HG02610 (cell line): Measurements from ENCODE around the gene ARFGEF3.
"Not testable (repeated sequence)": the region's sequence is repeated elsewhere in the genome, so short reads cannot be mapped to it uniquely, and the experiment has no call there.

ENCODE experiments used
- ATAC-seq: cut with Tn5 transposase; IDR thresholded peaks from one replicate; pipeline ENCODE4 v1.9.1; 2021; ENCODE audit warnings: mild to moderate bottlenecking, moderate library complexity; ENCODE audit not compliant: unreplicated experiment

ARFGEF3 gene

GRCh38 chr6:138339024-138339423, 177.3 kb downstream of the ARFGEF3 start:
- ATAC-seq = no peak

GRCh38 chr6:138341176-138341575, 179.4 kb downstream of the ARFGEF3 start:
- no peak for ATAC-seq

DNA sequence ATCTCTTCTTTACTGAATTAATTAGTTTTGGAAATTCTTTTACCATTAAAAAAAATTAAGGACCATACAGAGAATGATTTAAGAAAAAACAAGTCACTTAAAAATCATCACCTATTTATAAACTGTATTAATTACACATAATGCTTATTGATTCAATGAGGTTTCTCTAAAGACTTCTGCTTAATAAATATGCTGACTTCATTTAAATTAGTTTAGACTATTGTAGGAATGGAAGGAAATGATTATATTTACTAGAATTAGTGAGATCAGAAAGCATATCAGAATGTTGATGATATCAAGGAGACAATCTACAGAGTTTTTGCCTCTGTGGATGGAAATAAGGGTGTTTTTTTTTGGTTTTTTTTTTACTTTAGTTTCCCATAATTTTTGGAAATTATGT, 181.4 kb downstream of the ARFGEF3 start:
- no peak for ATAC-seq

DNA sequence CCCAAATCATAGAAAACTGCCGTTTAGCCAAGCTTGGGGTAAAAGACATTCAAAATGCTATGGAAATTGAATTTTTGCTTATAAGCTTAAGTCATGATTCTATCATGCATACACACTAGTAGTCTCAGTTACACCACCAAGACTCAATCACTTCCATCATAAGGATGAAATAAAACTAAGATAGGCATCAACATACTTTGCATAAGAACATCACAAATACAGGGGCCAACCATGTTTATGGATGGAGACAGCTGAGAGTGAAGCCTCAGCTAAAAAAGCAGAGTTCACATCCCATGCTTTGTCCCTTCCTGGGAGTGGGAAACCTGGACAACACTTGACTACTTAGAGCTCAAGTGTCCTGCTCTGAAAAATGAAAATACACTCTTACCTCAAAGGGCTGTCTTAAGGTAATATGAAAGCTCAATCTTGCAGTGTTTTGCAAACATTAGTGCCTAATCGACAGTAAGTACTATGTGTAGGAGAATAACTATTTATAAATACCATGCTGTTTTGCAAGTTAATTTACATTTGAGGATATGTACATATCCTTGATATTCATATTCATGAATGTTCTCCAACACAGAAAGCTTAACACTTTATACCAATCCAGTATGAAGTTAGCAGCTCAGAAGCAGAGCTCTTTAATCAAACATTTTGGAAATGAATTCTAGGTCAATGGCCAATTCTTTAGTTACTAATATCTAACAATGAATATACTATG, 184.0 kb downstream of the ARFGEF3 start:
- no peak for ATAC-seq

GRCh38 chr6:138346302-138347195, 184.8 kb downstream of the ARFGEF3 start:
- no peak for ATAC-seq

GRCh38 chr6:138347864-138348263, 186.1 kb downstream of the ARFGEF3 start:
- no peak for ATAC-seq

- no peak for ATAC-seq
These were observed 188.2 kb downstream of the ARFGEF3 start for GRCh38 chr6:138349891-138350290.

DNA sequence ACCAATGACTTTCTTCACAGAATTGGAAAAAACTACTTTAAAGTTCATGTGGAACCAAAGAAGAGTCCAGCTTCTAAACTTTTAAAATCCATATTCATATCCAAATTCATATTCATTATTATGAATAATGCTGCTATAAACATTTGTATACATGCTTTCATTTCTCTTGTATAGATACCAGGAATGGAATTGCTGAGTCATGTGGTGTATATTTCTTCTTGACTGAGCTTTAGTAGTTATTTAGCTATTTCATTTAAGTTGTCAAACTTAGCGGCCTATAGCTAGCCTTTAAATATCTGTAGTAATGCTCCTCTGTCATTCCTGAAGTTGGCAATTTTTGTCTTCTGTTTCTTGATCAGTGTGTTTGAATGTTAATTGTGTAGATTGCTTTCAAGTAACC, 196.2 kb downstream of the ARFGEF3 start:
- ATAC-seq = no peak

GRCh38 chr6:138368684-138369083, 206.9 kb downstream of the ARFGEF3 start:
- ATAC-seq = not testable (repeated sequence)

DNA sequence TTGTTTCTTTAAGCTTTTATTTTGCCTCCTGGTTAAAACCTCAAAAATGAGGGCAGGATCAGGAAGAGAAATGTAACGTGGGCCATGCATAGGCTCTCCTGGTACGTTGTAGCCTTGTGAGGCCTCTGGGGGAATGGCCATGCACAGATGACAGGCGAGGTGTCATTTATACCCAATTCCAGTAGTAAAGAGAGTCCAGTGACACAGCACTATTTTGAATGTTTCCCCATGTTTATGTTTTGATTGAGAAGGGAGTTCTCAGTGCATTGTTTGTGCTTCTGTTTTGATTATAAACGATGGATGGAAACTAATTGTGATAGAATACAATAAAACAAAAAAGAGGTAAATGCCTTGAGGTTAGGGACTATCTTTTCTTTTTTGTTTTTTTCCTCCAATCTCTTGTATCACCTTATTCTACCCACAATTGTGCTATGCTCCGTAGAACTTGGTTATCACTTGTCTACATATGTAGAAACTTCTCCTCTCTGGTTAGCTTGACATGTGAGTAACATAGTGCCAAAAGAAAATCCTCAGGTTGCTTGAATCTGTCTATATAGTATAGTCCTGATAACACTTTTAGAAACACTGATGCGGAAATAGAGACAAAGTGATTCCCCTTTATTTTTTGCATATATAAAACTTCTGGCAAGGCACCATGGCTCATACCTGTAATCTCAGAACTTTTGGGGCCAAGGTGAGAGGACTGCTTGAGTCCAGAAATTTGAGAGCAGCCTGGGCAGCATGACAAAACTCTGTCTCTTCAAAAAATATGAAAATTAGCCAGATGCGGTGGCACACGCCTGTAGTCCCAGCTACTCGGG, 209.1 kb downstream of the ARFGEF3 start:
- no peak for ATAC-seq

- no peak for ATAC-seq
These were observed 209.6 kb downstream of the ARFGEF3 start for GRCh38 chr6:138371452-138371711.

DNA sequence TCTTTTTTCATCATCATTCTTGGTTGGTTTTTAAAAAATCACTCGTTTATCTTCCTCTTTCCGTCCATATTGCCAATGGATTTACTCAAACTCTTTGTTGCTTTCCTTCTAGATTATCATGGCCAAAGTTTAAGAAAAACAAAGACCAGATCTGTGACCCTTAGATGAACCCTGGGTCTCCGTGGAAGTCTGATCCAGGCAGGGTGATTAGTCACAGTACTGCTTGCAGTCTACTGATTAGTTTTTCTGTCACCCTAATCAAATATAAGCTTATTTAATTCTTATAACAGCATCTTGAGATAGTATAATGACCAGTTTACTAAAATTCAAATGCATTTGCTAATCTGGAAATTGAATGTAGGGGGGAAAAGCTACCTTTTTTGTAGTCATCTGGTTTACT, 210.0 kb downstream of the ARFGEF3 start:
- ATAC-seq = no peak

- ATAC-seq = no peak
These were observed 211.1 kb downstream of the ARFGEF3 start for GRCh38 chr6:138372711-138373463.

DNA sequence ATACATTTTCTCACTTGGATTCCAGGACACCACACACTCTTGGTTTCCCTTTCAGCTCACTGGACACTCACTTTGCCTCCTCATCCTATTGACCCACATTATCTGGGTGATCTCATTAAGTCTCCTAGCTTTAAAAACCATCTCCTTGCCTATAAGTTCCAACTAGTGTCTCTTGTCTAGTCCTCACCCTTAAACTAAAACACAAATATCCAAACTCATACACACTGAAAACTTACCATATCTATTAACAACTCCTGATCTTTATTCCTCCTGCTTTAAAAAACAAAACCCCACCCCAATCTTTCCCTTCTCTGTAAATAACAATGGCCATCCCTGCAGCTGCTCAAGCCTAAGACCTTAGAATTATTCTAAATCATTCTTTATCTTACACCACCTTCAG, 212.5 kb downstream of the ARFGEF3 start:
- ATAC-seq = no peak

DNA sequence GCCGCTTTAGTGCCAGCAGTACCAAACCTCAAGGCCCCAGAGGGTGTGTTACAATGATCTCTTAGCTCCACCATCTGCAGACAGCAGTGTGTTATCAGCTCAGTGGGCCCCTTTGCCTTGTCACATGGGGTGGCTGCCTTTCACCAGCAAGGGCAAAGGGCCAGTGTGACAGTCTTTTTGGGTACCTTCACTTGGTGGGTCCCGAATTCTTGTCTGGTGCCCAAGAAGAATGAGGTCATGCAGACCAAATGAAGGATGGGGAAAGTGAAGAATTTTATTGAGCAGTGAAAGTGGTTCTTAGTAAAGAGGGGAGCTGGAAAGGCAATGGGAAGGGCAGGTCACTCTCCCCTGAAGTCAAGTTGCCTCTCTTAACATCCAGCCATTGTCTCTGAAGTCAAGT, 213.1 kb downstream of the ARFGEF3 start:
- no peak for ATAC-seq

DNA sequence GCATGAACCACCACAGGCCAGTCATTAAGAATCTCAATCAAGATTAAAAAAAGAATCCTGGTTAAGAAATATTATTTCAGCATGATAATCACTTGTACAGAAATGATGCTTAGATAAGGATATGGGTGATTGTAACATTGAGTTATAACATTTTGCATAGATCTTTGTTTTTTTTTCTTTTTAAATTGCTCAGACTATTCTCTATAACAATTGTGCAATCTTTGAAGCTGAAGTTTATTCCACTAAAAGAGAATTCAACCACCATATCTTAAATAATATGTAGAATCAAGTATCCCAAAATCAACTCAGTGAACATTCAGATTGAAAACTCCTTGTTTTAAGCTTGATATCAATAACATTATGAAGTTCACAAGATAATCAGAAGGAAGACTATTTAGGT, 215.3 kb downstream of the ARFGEF3 start:
- ATAC-seq = no peak

- no peak for ATAC-seq
These were observed 216.1 kb downstream of the ARFGEF3 start, which contains the start of gene SMIM28 for GRCh38 chr6:138377844-138378243. TSS of gene SMIM28 (plus strand) at chr6:138377905. CDS start at chr6:138378073, 168 bp downstream.

GRCh38 chr6:138378463-138378862, 216.7 kb downstream of the ARFGEF3 start:
- ATAC-seq = no peak

DNA sequence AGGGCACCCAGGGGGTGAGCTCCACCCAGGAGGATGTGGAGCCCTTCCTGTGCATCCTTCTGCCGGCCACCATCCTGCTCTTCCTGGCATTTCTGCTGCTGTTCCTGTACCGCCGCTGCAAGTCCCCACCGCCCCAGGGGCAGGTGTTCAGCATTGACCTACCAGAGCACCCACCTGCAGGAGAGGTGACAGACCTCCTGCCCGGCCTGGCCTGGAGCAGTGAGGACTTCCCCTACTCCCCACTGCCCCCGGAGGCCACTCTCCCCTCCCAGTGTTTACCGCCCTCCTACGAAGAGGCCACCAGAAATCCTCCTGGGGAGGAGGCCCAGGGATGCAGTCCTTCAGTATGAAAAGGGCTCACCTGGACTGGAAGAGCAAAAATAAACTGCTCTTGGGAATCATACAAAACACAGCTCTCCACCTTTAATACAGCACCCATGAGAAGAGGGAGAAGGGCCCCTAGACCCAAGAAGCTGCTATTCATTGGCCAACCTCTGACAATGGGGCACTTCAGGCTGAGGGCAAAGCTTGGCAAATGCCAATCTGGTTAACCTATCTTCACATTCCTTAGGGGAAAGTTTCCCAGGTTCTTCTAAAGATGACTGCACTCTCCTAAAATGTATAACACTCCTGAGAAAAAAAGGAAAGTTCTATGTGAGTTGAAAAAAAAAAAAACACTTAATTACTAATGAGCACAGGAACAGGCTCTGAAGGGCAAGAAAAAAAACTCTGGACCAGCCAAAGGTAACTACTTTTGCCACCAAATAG, 220.9 kb downstream of the ARFGEF3 start:
- no peak for ATAC-seq

GRCh38 chr6:138383776-138384175, 222.0 kb downstream of the ARFGEF3 start:
- ATAC-seq = no peak
